ENCODE data around the gene TDRD10.

GRCh38 chr1:154572468-154573167 is 70.6 kb downstream of the TDRD10 start:
- TF ChIP-seq CTCF (IDR thresholded peaks at IDR 0.05) (no peak), POLR2A (IDR thresholded peaks at IDR 0.05) (no peak), EP300 (IDR thresholded peaks at IDR 0.05) (no peak), POLR2AphosphoS5 (IDR thresholded peaks at IDR 0.05) (no peak)
